Cortex of kidney (tissue), 1 donor: Measurements from ENCODE around the gene TMEM269.

ENCODE experiments used
- DNase-seq: peaks from one replicate; lab custom pipeline; 2025; lab: John Stamatoyannopoulos, UW

Gene TMEM269

DNA sequence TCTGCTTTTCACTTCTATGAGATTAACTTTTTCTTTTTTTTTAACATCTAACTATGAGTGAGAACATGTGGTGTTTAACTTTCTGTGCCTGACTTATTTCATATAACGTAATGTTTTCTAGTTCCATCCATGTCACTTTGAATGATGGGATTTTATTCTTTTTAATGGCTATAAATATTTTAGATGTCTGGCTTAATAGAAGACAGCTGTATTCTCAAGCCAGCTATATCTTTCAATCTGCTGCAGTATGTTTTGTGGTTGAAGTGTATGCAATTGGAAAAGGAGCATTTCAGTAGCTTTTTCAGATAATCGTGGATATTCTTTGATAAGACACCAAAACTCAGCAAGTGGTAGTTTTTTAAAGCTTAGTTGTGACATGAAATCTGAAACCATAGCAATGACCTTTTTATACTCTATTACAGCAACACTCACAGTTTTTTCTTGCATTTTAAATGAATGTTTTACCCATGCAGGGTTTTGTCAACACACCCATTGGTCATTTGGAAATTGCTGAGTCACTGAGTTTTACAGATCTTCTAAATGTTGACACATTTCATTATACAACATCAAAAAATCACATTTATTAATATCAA, 38.1 kb downstream of the TMEM269 start:
- no peak for DNase-seq

DNA sequence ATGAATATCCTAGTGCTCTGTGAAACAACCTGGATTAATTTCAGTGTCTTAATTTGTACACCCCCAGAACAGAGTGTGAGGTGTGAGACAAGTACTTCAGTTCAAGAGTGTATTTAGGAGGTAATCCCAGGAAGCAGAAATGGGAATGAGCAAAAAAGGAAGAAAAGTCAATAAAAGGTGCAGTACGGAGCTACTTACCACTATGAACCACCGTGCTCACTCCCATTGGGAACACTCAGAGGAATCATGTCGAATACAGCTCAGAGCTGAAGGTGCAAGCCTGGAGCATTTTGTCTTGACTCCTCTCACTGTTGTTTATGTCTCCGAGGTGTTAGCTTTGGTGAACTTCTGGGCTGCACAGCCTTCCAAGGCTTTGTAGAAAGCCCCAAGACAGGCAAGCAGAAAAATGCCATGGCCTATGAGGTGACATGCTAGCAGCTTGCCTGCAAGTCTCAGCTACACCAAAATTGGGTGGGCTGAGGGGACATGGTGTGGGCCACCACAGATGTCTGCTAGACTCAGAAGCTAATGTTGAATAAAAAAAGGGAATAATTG, 39.8 kb downstream of the TMEM269 start:
- no peak for DNase-seq

DNA sequence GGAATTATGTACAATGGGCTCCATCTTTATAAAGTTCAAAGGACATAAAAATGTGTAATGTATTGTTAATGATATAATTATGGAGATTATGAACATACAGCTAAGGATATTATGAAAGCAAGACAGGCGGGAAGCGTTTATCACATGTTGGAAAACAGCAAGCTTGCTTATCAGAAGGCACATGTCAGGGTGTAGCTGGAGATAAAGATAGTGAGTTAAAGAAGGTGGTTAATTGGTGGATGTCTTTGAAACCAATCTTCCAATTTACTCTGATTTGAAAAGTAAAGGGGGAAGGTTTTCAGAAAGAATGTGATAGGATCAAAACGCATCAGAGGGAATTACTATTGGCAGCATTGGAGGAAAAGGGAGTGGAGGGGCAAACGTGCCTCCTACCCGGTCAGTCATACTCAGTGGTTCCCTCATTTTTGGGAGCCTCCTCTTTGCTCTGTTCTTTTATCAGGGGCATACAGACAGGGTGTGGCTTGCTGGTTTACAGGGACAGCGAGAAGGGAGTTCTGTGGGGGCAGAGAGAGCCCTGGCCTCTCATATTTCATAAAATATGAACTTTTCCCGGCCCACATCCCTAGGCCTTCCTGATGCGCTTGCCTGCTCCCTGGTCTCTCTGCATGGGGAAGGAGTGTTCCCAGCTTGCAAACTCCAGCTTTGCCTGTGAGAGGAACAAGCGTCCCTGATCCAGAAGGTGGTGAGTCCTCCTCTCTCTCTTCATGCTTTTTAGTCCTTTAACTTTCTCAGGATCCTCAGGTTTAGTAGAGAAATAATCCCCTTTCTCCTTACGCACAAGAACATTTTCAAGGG, 40.5 kb downstream of the TMEM269 start:
- no peak for DNase-seq

- DNase-seq: no peak
Measured at GRCh38 chr1:42830631-42831030, 45.8 kb downstream of the TMEM269 start.

DNA sequence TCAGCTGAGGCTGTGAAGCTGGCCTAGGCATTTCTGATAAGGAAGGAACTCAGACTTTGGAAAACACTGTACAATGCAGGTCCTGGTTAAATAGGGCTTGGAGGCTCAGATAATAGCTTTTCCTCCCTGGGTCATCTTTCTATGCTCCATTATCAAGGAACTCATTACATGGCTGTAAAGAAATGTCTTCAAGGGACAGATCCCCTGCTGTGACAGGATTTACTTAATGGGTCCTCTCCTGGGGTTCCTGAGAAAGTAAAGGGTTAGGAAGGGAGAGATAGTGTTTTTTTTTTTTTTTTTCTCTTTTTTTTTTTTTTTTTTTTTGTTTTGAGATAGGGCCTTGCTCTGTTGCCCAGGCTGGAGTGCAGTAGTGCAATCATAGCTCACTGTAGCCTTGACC, 46.5 kb downstream of the TMEM269 start:
- DNase-seq: no peak

- no peak for DNase-seq
Measured at GRCh38 chr1:42832641-42833240, 48.0 kb downstream of the TMEM269 start.

DNA sequence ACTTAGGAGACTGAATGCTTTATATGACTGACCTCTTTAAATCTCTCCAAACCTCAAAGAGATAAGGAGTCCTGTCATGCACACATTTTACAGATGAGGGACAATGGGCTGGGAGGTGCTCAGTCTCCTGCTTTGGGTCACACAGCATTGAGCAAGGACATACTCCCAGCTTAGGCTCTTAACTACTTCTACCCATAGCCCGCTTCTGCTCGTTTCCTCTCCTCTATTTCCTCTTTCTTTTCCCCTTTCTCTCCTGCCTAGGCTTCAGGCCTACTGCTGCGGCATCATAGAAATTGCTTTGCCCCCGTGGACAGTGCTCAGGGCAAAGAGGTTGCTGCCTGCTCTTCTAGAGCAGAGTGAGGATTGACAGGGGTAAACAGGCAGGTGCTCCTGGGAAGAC, 49.2 kb downstream of the TMEM269 start:
- no peak for DNase-seq

DNA sequence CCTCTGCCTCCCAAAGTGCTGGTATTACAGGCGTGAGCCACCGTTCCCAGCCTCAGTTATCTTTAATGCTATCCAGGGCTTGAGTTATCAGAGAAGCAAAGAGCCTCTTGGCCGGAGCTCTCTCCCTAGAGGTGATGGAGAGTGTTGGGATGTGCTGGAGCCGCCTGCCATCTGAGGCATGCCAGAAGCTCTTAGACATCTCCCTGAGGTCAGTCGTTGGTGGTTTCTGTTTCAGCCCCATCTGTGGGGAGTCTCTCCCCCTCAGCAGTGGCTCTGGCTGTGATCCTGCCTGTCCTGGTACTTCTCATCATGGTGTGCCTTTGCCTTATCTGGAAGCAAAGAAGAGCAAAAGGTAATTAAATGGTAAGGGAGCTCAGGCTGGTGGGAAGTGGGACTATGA, 50.0 kb downstream of the TMEM269 start:
- DNase-seq: no peak

GRCh38 chr1:42835422-42835821, 50.6 kb downstream of the TMEM269 start:
- DNase-seq: no peak

DNA sequence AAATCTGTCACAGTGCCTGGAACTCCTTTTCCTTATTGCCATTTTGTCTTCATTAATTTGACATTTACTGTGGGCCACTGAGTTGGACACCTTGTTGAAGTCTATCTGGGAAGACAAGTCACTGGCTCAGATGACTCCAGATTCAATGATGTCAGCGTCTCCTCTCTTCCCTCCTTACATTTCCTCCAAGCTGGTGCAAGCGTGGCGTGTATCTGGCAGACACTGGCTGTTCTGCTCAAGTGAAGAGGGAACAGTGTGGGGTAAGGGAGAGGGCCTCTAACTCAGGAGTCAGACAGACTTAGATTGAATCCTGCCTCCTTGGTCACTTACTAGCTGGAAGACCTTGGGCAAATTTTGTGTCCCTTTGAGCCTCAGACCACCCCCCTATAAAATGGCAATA, 52.9 kb downstream of the TMEM269 start:
- DNase-seq: no peak

DNA sequence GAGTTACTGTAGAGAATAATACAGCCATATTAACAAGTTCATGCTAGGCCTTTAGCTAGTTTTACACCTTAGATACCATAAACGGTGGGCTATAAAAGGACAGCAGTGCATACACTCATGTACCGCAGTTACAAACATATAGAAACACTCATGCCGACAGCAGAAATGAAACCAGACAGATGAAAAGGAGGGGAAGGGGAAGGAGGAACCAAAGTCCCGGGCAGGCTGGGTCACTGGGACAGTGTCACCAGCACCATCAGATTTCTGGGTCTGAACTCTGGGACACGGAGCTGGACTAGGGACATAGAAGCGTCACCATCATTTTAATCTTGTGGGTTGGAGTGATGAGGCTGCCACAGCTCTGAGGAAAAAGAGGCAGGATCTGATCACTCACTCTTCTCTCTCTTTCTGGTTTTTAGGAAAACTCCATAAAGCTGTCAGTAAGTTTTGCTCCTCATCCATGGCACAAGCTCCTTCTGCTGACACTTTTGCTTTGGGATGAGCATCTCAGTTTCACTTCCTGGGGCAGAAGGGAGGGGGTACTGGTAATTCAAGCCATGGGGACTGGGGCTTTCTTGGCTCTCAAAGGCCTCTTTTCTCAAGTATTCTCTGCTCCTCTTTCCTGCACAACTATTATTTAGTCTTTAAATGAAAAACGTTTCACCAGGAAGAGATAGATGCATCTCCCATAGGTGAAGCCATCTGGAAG, 53.8 kb downstream of the TMEM269 start:
- no peak for DNase-seq

GRCh38 chr1:42841010-42841409, 56.2 kb downstream of the TMEM269 start:
- DNase-seq: no peak

DNA sequence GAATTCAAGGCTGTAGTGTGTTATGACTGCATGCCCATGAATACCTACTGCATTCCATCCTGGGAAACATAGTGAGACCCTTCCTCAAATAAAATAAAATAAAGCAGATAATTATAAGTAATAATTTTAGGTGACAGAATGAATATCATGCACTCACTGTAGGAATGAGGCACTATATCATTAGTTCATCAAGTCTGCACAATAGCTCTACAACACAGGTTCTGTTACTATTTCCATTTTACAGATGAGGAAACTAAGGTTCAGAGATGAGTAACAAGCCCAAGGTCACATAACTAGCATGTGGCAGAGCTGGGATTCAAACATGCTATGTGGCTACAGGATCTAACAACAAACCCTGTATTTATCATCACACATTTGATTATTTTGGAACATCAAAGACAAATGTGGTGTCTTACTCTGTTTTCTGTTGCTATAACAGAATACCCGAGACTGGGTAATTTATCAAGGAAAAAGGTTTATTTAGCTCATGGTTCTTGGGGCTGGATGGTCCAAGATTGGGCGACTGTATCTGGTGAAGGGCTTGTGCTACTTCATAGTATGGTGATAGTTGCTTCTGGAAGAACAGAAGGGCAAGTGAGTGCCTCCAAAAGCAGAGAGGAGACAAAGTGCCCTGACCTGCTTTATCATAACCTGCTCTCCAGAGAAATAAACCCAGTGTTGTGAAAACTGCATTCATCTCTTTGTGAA, 56.8 kb downstream of the TMEM269 start:
- DNase-seq: no peak

DNA sequence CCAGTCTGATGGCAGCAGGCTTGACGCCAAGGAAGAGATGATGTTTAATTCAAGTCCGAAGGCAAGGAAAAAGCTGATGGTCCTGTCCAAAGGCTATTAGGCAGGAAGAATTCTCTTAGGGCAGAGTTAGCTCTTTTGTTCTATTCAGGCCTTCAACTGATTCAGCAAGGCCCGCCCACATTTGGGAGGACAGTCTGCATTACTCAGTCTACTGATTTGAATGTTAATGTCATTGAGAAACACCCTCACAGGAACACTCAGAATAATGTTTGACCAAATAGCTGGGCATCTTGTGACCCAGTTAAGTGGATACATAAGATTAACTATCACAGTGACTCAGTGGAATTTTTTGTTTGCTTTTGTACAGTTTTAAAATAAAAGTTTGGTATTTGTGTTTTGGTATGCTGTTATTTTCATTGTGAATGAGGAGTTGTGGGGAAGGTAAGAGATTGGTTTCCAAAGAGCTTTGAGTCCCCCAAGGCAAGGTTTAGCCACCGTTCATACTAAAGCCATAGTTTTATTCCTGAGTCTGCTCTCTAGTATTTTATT, 59.9 kb downstream of the TMEM269 start:
- no peak for DNase-seq

GRCh38 chr1:42845193-42845592, 60.4 kb downstream of the TMEM269 start:
- DNase-seq: no peak

DNA sequence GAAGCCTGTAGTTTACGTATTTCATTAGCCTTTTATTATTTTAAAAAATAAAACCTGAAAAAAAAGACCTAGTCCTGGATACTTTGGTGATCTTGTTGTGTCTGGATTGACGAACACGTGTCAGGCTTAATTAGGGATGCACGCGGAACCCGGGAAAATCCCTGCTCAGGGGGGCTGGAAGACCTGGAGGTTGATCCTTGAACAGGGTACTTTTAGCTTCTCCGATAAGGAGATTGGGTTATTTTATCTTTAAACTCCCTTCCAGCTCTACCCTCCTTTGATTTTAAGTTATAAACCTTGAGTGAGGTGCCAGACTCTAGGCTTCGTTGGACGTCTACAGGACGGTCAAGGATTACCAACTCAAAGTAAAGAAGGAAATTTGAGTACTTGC, 61.1 kb downstream of the TMEM269 start:
- no peak for DNase-seq

DNA sequence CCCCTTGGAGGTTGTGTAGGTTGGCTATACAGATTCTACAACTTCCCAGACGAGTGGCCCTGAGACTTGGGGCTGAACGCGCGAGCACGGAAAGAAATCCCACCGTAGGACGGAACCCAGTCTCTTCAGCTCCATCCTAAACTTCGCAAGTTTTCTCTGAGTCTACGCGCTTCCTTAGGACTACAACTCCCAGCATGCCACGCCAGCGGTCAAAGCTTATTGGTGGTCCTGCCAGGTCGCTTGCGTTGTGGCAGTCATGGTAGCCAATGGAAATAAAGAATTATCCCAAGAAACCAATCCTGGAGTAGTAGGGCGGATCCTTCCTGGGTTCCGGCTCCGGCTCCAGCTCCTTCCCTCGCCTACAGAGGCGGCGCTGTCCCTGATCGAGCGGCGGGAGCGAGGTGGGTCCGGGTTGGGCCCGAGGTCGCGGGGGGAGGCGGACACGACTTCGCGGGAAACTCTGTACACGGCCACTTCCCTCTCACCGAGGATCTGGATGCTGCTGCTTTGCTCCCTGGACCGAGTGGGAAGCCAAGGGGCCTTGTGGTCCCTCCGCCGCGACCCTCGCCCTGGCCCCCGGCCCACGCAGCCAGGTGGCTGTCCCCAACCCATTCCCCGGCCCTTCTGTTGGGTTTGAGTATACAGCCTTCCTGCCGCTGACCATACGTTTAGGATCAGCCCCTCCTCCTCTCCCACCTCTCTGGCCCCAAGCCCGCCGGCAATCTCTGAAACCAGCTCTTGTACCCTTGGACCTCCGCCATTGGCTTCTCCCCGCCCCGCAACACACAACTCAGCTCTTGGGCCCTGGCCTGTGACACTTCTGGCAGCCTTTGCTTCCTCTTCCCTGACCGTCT, 61.7 kb downstream of the TMEM269 start, which contains the start of gene ZNF691:
TSS of gene ZNF691 (plus strand) at position 357 of the 854 bp plus-strand sequence. CDS start 3,046 bp downstream, outside the sequence.
- DNase-seq: no peak

- no peak for DNase-seq
Measured at GRCh38 chr1:42847111-42847595, 62.4 kb downstream of the TMEM269 start.

DNA sequence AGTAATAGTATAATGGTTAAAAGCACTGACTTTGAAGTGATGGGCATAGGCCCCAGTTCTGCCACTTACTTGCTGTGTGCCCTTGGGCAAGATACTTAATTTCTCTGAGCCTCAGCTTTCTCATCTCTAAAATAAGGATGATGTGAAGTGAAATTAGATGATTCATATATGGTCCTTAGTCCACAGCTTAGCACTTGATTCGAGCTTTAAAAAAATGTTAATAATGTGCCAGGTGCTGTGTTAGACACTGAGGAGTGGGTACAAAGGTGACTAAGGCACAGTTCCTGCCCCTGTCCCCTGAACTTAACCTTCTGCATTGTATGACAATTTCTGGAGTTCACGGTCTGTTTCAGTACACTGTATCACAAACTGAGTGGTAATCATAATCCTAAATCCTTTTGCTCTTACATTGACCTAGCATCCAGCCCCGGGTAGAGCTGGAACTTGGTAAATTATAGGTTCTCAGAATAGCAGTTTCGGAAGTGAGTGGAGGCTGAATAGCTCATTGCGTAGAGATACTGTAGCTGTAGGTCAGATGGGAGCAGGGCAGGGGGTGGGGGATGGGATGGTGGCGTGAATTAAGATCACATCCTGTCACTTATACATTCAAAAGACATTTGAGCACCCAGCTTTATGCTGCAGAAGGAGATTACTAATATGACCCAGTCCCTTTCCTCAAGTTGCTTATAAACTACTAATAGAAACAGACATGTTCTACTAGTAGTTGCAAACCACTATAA, 63.1 kb downstream of the TMEM269 start:
- DNase-seq: no peak
